DMS 273 treated with DMSO at 0.1 percent for 48 hours (cell line): Measurements from ENCODE around the gene AGAP1.
"Not testable (repeated sequence)": the region's sequence is repeated elsewhere in the genome, so short reads cannot be mapped to it uniquely, and the experiment has no call there.

Experiments
- DNase-seq: peaks from one replicate; lab custom pipeline; 2025; lab: John Stamatoyannopoulos, UW

The AGAP1 gene

DNA sequence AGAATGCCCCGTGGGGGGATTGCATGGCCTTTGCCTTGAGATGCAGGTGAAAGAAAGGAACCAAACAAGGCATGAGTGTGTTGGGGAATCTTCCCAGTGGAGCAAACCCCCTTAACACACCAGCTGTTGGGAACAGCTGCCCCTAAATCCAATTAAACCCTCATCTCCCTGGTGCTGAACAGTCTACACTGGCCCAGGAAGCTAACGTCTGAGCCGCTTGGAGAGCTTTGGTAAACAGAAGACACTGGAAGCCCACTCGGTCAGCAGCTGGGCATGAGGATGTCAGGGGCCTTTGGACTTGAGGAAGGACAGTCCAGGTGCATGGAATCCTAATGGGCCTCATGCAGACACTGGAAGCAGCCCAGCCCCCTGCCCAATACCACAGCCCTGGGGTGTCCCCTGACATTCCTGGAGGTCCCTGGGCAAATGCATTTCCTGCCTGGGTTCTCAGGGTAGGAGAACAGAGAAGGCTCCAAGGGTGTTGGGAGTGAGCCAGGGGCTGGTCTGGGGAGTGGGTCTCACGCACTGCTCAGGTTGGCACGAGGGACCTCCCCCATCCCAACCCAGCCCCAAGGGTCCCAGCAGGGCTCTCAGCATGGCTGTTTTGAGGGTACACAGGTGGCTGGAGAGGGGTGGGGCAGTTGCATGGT lies 636.6 kb downstream of the AGAP1 start:
- DNase-seq: no peak

DNA sequence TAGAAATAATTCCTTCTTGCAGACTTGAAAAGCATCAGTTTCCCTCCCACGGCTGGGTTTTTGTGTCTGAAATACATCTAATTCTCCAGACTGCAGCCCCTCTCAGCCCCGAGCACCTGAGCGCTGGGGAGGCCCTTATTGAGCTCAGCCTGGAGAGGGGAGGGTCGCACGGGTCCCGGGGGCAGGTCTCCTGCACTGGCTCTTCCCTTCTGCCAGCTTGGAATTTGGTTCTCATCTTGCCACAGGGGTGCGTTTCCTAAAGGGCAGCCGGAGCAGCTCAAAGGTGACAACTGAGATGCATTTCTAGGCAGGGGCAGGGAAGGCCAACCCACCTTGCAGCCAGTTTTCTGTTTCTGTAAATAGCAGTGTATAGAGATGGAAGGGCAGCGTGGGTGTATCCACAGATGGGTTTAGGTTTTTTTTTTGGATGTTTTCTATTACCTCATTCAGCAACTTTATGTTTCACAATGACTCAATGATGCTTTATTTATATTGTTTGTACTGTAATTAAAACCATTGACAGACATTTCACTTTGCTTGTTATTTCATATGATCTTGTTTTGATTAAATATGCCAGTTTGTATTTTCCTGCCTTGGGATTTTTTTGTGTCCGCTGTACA lies 637.3 kb downstream of the AGAP1 start:
- DNase-seq: no peak

DNA sequence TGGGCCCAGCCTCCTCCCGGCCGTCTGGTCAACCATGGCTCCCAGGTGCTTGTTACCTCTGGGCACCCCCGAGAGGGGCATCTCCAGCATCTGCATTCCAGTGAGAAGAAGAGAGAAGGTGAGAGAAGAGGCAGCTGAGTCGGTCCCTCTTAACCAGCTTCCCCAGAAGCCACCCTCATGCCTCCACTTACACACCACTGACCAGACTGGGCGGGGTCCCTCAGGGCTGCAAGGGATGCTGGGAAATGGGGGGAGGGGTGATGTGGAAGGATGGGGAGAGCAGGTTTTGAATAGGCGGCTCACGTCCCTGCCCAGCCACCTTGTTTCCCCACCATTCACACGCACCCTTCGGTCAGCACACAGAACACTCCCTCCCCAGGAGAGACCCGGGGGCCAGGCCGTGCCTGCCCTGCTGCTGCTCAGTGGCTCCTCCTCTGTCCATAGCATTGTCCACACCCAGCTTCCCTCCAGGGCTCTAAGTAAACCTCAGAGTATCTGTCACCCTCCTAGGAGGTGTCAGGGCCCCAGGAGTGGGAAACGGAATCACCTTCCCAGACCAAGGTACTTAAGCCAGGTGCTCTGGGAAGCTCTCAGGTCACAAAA lies 639.7 kb downstream of the AGAP1 start:
- no peak for DNase-seq

DNA sequence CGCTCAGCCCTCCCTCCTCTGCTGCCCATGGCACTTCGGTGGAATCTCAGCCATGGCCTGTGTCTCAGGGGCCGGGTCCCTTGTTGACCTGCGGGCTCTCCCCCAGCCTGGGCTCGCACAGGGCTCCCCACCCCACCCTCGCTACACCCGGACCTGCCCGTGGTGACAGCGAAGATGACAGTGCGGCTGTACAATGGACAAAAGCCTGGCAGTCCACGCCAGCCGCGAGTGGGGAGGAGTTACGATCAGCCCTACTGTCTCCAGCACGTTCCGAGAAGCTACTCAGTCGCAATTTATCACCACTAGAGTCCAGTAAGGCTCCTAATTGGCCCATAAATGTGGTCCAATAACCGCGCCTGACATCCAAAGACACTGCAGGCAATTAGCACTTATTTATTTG lies 642.7 kb downstream of the AGAP1 start:
- DNase-seq: no peak

DNA sequence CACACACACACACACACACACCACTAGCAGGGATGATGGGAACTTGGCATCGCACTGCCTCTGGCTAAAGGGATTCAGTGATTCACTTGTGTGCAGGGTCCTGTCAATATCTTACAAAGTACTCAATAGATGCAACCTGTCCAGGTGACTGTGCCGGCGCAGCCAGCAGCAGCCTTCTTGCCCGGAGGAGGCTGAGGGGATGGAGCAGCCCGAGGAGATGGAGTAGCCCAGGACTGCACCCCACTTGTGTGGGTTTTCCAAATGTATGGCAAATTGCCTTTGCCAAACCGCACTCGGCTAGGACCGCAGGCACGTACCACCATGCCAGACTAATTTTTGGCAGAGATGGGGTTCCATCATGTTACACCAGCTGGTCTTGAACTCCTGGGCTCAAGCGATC lies 643.2 kb downstream of the AGAP1 start:
- no peak for DNase-seq

DNA sequence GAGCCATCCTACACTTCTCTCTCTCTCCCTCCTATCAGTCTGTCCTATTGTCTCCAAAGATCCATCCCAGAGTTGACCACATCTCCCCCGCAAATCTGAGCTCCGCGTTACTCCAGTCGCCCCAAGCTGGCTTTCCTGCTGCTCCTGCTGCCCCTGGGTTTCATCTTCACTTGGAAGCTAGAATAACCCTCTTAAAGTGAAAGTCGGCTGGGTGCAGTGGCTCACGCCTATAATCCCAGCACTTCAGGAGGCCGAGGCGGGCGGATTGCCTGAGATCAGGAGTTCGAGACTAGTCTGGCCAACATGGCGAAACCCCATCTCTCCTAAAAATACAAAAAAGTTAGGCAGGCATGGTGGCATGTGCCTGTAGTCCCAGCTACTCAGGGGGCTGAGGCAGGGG lies 647.8 kb downstream of the AGAP1 start:
- not testable (repeated sequence) for DNase-seq

DNA sequence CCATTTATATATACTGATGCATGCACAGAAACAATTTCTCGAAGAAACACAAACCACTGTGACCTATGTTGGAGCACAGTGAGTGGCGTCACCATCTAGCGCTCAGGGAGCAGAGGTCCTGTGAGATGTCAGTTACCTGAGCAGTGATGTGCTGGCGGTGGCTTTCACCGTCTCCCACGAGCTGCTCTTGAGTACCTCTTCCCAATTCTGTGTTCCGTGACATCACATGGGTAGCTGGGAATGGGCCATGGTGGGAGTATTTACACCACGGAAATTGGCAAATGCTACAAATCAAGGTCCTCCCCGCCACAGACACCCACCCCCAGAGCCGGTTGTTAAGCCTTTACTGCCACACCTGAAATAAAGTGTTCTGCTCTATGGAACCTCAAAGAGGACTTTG lies 650.0 kb downstream of the AGAP1 start:
- DNase-seq: no peak

DNA sequence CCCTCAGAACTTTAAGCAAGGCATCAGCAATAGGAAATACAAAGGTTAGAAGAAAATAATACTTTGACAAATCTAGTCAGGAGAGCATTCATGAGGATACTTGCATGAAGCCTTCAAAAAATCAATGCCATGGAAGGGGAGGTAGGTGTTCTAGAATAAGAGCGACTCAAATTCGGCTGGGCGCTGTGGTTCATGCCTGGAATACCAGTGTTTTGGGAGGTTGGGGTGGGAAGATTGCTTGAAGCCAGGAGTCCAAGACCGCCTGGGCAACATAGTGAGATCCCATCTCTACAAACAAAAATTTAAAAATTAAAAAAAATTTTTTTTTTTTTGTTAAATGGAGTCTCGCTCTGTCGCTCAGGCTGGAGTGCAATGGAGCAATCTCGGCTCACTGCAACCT lies 652.6 kb downstream of the AGAP1 start:
- no peak for DNase-seq

DNA sequence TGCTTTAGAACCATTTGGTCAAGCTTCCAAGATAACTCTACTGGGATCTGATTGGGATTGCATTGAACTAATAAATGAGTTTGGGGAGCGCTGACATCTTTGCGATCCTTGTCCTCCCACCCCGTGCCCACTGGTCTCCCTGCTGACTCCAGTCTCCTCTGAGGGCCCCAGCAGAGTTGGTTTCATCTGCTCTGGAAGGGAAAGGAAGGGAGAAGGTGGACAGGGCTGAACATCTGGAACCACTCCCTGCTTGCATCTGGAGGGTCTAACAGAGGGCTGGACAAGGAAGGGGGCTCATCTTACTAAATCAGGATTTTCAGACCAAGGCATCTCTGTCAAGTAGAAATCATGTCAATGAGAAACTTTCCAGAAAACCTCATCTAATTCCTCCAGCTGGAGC lies 661.6 kb downstream of the AGAP1 start:
- no peak for DNase-seq

DNA sequence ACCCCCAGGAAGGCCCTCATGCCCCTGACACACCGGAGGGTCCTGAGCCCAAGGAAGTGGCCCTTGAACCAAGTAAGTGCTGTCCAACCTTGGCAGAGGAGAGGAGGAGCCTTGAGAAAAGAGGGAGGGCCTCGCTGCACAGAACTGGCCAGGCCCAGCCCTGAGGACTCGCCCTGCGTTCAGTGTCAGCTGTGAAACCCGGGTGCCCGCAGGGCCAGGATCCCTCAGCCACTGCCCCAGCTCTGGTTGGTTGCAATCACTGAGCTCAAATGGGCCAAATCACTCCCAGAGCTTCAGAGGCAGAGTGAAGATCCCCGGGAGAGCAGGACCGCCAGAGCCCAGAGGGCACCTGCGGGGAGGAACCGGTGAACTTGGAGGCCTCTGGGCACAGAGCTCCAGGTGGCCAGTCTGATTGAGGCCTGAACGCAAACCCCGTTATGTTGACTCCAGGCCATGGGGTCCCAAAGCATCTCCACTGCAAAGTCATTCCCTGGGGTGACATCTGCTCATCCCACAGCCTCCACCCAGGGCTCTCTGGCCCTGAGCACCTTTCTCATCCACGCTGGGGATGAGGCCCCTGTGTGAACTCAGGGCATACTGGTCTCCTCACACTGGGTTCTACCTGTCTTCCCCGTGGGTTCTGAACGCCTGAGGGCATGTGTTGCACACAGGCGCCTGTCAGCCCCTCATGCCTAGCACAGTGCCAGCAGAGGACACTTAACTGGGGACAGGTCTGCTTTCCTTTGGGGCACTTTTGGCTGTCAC lies 662.4 kb downstream of the AGAP1 start:
- DNase-seq: no peak

DNA sequence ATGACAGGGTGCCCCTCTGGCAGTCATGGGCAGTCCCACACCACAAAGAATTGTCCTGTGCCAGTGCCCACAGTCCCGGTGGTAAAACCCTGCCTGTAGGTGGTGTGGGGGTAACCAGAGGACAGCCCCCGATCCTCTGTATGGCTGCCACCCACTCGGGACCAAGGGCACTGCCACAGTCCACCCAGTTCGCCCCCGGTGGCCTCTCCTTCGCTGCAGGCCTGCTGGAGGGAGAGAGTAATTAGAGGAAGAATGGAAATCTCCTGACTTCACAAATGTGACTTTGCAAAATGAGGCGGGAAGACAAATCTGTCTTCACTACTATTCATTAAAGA lies 663.0 kb downstream of the AGAP1 start:
- DNase-seq: no peak

DNA sequence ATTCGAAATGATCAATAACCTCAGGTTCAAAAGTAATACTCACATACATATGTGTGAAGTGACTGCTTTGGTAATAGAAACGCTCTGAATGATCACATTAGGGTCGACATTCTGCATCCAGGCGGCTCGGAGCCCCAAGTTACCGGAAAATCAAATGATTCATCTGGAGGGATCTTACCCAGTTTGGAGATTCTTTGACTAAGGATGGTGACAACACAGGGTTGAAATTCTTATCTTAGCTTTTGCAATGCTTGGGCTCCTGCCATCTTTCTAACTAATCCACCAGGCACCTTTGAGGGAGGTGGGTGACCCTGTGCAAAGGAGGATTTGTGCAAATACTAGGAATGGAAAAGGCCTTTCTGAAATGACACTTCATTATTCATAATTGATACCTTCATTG lies 663.5 kb downstream of the AGAP1 start:
- DNase-seq: no peak

DNA sequence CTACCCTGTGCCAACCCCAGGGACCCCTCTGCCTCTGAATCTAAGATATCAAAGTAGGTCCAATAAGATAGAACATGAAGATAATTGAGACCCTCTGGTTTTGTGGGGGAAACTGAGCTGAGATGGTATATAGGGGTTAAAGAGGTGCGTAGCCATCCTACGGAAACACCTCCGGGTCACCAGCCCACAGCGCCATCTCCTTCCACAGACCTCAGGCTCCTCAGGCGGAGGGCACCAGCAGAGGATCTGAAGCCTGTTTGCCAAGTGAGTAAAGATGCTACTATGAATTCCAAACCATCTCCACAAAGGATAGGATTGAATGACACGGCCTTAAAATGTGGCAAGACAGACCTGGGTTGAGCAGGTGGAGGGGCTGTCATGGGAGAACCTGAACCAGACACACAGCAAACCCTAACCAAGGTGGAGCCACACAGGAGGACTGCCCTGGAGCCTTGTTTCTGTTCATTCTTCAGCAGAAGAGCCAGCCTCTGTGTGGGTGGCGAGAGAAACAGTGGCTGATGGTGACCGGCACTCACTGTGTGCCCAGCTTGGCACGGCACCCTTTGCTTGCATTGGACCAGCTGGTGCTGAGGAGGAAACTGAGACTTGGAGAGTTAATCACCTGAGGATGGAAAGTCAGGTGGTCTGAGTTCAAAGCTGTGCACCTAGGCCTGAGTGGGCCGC lies 664.1 kb downstream of the AGAP1 start:
- no peak for DNase-seq

DNA sequence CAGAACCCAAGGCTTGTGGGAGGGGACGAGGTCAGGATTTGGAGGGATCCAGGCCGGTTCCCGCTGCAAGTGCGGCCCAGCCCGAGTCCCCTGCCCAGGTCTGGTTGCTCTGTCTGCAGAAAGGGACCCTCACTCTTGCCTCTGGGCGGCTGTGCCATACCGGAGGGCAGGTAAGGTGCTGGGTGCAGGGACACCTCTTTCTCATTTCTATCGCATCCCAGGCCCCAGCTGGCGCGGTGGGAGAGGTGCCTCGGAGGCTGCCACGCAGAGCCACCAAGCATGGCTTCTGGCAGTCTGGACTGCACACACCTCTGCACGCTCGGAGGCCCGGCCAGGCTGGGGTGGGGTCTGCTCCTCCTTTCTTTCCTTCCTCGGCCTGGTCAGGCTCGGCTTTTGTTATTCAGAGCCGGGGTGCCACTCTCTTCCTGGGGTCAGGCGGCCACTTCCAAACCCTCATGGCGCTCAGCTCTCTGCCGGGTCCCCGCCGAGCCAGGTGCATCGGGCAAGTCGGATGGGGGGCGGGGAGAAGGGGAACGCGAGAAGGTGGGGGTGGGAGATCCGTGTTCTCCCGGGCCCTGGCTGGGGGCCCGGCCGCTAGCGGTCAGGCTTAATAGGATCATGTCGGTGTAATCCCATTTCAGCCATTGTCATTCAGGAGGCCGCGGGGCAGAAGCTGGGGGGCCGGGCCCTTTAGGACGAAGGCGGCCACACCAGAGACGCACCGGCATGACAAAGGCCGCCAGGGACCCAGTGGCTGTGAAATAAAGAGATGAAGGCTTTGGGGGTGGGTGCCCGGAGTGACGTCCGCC lies 665.3 kb downstream of the AGAP1 start:
- no peak for DNase-seq

DNA sequence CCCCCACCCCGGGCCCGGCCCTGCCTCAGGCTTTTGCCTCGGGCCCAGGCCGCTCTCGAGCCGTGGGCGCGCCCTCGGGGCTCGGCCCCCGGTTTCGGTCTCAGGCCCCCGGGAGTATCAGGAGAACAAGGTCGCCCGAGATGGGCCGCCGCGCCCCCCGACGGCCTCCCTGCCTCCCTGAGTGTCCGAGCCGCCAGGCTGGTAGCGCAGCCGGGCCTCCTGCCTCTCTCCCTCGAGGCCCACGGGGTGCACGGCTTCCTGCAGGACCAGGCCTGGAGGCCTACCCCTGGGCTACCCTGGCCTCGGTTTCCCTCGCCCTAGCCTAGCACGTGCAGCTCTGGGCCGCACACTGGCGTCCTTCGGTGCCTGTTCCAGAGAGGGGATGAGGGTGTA lies 665.9 kb downstream of the AGAP1 start:
- no peak for DNase-seq

DNA sequence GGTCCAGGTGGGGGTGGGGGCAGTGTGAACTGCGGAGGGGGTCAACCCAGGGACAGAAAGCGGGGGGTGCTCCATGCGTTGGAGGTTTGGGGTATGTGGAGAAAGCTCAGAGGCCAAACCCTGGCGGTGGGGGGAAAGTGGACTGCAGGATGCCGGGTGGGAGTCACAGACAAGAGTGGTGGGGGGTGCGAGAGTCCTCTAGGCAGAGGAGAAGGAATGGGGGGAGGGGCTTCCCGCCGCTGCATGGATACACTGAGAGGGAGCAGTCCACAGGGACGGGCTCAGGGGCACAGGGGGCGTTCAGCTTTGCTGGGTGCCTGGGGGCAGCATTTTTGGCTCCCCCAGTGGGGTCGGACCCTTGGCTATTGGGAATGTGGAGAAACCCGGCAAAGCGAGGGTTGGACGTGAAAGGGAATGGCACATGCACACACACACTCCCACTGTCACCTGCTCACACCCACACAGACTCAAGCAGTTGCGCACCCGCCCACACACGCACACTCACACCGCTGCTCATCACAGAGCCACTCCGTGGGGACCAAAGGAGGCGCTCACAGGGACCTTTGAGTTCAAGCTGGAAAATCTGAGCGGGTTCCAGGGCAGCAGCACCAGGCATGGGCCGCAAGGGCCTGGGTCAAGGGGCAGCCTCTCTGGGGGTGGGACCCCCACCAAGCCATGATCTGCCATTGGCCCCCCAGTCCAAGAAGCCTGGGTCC lies 666.7 kb downstream of the AGAP1 start:
- DNase-seq: no peak

DNA sequence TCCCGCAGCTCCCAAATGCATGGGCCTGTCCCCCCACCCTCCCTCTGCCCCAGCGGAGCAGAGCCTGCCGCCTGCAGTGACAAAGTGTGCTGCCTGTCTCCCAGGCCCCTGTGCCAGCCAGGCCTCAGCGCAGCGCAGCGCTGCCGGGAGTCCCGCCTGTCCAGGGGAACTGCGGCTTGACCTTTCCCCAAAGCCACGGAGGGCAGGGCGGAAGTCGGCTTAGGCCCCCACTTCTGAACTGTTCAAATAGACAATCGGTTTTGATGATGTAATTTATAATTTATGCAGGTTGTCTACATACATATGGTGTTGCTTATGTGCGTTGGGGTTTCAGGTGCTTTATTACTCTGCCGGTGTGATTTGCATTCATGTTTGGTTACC lies 667.2 kb downstream of the AGAP1 start:
- DNase-seq: no peak

DNA sequence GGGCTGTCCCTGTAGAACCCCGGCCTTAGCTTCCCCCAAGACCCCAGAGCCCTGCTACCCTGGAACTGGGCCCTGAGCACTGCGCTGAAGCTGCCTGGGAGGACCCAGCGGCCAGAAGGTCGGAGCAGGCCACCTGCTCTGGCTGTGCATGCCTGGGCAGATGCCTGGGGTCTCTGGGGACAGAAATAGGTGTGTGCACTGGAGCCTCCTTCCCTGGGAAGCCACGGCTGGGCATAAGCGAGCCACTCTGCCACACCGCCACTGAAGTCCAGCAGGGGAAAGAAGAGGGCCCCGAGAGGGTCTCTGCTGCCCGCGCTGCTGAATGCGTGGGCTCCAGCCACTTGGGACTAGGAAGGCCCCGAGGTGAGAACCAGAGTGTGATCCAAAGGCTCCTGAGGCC lies 667.7 kb downstream of the AGAP1 start:
- no peak for DNase-seq

DNA sequence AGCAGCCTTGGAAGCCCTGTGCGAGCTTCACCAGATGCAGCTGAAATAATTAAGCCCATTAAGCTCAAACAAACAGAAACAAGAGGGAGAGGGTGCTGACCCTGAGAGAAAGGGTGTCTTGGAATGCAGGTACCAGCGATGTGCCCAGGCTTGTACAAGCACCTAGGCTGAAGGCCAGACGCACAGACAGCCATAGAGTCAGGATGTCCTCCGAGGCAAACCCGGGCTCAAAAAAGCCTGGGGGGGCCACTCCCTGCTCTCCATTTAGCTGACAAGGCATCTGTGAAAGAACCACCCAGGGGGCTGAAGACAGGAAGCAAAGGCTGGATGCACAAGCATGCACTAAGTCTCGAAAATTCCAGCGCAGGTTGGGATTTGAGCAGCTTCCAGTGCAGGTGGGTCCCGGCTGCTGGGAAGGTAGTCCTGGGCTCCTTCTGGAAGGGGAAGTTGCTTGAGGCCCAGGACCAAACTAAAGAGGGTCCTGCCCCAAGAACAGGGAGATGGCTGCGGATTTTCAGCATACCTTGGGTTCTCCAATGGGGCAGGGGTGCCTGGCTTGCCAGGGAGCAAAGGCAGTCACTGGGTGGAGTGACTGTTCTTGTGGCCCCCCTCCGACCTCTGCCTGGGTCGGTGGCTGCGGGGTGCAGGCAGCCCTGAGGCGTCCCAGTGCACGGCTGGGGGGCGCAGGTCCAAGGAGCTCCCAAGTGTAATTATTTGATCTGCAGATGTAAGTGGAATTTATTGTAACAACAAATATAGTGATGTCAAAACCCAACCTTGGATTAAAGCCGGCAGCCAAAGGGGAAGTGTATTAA lies 668.4 kb downstream of the AGAP1 start:
- DNase-seq: no peak

DNA sequence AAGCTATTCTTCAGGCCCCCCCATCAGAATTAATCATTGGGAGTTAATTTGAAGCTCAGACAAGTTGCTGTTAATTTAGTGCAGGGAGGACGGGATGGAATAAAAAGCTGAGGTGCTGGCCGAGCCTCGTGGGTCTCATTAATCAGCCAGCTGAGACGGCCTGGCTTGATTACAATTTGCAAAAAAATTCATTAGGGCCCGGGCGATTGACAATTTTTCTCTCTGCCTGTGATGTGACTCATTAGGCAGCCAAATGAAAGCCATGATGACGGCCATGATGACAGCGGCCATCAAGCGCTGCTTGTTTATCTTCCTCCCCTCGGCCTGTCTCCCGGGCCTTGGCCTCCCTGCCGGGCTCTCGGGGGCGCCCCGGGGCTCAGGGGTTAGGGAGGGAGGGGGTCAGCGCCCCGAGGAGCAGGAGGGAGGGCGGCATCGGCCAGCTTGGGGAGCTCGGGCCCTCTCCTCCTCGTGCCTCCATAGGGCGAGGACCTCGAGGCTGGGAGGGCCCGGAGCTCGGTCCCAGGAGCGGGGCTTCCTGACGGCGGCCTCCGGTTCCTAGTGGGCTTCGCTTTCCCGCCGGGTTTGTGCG lies 669.1 kb downstream of the AGAP1 start:
- no peak for DNase-seq
